Lower lobe of right lung (tissue), 2 donors: ENCODE data around the gene PSD2. TPM values are rescaled to one million over a fixed set of nuclear protein-coding genes. Genes with fewer than 3 reads are reported as not detected.

Experiments used
- ATAC-seq, 2 donors: fragments of 200-7000 bp; cut with Tn5 transposase; one replicate each; pipeline ENCODE4 v1.9.1; 2020 to 2022; ENCODE audit warnings: mild to moderate bottlenecking in 2 of 2, moderate library complexity in 2 of 2
- DNase-seq: peaks from one replicate; pipeline ENCODE4 v3.0.0-alpha.2; 2020
- H3K27ac ChIP-seq: fragments of 200-600 bp; one replicate; pipeline ENCODE4 v1.8.0; 2022
- H3K27me3 ChIP-seq: fragments of 200-600 bp; one replicate; pipeline ENCODE4 v1.8.0; 2022; ENCODE audit warnings: low read depth
- H3K36me3 ChIP-seq: fragments of 200-600 bp; one replicate; pipeline ENCODE4 v1.8.0; 2022; ENCODE audit warnings: mild to moderate bottlenecking
- H3K4me1 ChIP-seq: fragments of 200-600 bp; one replicate; pipeline ENCODE4 v1.8.0; 2022
- H3K4me3 ChIP-seq: fragments of 200-600 bp; one replicate; pipeline ENCODE4 v1.8.0; 2022; ENCODE audit warnings: mild to moderate bottlenecking
- H3K9me3 ChIP-seq: fragments of 200-600 bp; one replicate; pipeline ENCODE4 v1.8.0; 2022
- CTCF ChIP-seq: fragments of 200-600 bp; IDR thresholded peaks from one replicate; pipeline ENCODE4 v1.8.0; 2022; ENCODE audit warnings: antibody characterized with exemption, mild to moderate bottlenecking
- intact Hi-C: fragments of 100-400 bp; cut with DNase I; formaldehyde crosslinking; loops from one replicate; pipeline ENCODE4 v1.11.0; 2022
- total RNA-seq: library from RNA; stranded (reverse); fragmentation: NEBNext Ultra II Directional; extraction: Animal tissue kit (Norgen Biotek cat#: 25700); gene quantifications from one replicate; pipeline ENCODE4 v1.2.1, GENCODE V29; 2021
- donor health status: DM: no; HTN: yes; CAD: no; lungs with severe emphysema.

The PSD2 gene
- total RNA-seq, 1 donor from 2014 or later, result not detected

GRCh38 chr5:139831624-139832023, 36.0 kb downstream of the PSD2 start:
- H3K4me3 ChIP-seq, result no peak overlapping the region
- ATAC-seq, result no peak
- TF ChIP-seq CTCF, result no peak
- no peaks in the 10 kb centered on the region for H3K9me3 ChIP-seq
- intact Hi-C loops, result no loop called here
- H3K4me1 ChIP-seq, result no peaks in the 10 kb centered on the region
- no peaks in the 10 kb centered on the region for H3K27me3 ChIP-seq
- no peak overlapping the region for H3K27ac ChIP-seq
- DNase-seq, result no peak
- H3K36me3 ChIP-seq, result no peaks in the 10 kb centered on the region

- H3K27me3 ChIP-seq, result no peaks in the 10 kb centered on the region
- DNase-seq (no peak), ATAC-seq (no peak)
- H3K4me1 ChIP-seq, result no peaks in the 10 kb centered on the region
- no peak overlapping the region for H3K27ac ChIP-seq
- no peak for TF ChIP-seq CTCF
- no peaks in the 10 kb centered on the region for H3K9me3 ChIP-seq
- intact Hi-C loops, result no loop called here
- H3K4me3 ChIP-seq, result no peak overlapping the region
- H3K36me3 ChIP-seq, result no peaks in the 10 kb centered on the region
These were observed 37.9 kb downstream of the PSD2 start for GRCh38 chr5:139833525-139833924.

GRCh38 chr5:139835656-139836055, 40.0 kb downstream of the PSD2 start:
- H3K9me3 ChIP-seq, result no peaks in the 10 kb centered on the region
- H3K4me3 ChIP-seq, result no peak overlapping the region
- no peak overlapping the region for H3K27ac ChIP-seq
- no peaks in the 10 kb centered on the region for H3K27me3 ChIP-seq
- DNase-seq (no peak), ATAC-seq (no peak)
- TF ChIP-seq CTCF, result no peak
- intact Hi-C loops, result no loop called here
- no peaks in the 10 kb centered on the region for H3K36me3 ChIP-seq
- no peaks in the 10 kb centered on the region for H3K4me1 ChIP-seq

GRCh38 chr5:139836469-139837208, 41.0 kb downstream of the PSD2 start:
- no peaks in the 10 kb centered on the region for H3K9me3 ChIP-seq
- DNase-seq, result peak; percentile 31
- ATAC-seq, result no peak
- intact Hi-C loops, result no loop called here
- H3K27me3 ChIP-seq, result no peaks in the 10 kb centered on the region
- no peaks in the 10 kb centered on the region for H3K4me1 ChIP-seq
- no peak overlapping the region for H3K4me3 ChIP-seq
- TF ChIP-seq CTCF, result no peak
- no peak overlapping the region for H3K27ac ChIP-seq
- no peaks in the 10 kb centered on the region for H3K36me3 ChIP-seq

GRCh38 chr5:139837711-139838380, 42.2 kb downstream of the PSD2 start:
- TF ChIP-seq CTCF, result no peak
- Histone ChIP-seq H3K9me3 (no peaks in the 10 kb centered on the region), H3K36me3 (no peaks in the 10 kb centered on the region), H3K27ac (no peak overlapping the region), H3K27me3 (no peaks in the 10 kb centered on the region), H3K4me3 (no peak overlapping the region), H3K4me1 (no peaks in the 10 kb centered on the region)
- ATAC-seq, result no peak
- intact Hi-C loops, result no loop called here
- DNase-seq, result no peak
